Smooth muscle cell of the umbilical artery (primary cell): ENCODE measurements around the gene CFAP20DC. TPM values are rescaled to one million over a fixed set of nuclear protein-coding genes. Genes with fewer than 3 reads are reported as not detected.

ENCODE experiments used
- total RNA-seq: library from RNA; depleted of rRNA; stranded (reverse); fragments of >200 nt; gene quantifications from 2 replicates; pipeline ENCODE4 v1.2.3, GENCODE V29; 2014

The CFAP20DC gene
- total RNA-seq = 1.8 and 2.7 TPM in 2 replicates

GRCh38 chr3:59049671-59050331, at the start of gene CFAP20DC:
Gene CFAP20DC, minus strand, starts transcription at chr3:59050025. Its CDS starts 394 bp downstream, at chr3:59049631.

